ENCODE measurements around the gene PGAP3.

PGAP3 gene

GRCh38 chr17:39694593-39694992 lies 6.7 kb upstream of the PGAP3 start:
- Histone ChIP-seq H4K20me1 (ENCODE audit: insufficient read depth, low read length) (no peaks in the 10 kb centered on the region), H3F3A (ENCODE audit: insufficient read depth, low read length) (no peaks in the 10 kb centered on the region), H3K36me3 (ENCODE audit: insufficient read depth, low read length) (no peaks in the 10 kb centered on the region; the same call in 1 of the 2 replicates), H3K9me2 (ENCODE audit: low read depth, low read length) (no peaks in the 10 kb centered on the region), H3K4me1 (ENCODE audit: insufficient read depth, low read length, severe bottlenecking) (no peaks in the 10 kb centered on the region), H3K9me3 (ENCODE audit: low read length) (no peaks in the 10 kb centered on the region), H3K79me2 (ENCODE audit: insufficient read depth, low read length) (no peaks in the 10 kb centered on the region), H3K27ac (ENCODE audit: low read depth, low read length, poor library complexity, severe bottlenecking) (no peak overlapping the region), H3K4me3 (ENCODE audit: low read depth, low read length, poor library complexity, severe bottlenecking) (no peak overlapping the region), H3K27me3 (ENCODE audit: insufficient read depth, low read length) (no peaks in the 10 kb centered on the region), H3K4me2 (ENCODE audit: low read length) (no peak overlapping the region), H2AFZ (ENCODE audit: low read length) (no peak overlapping the region), H3K9ac (ENCODE audit: low read length) (no peak overlapping the region)
- TF ChIP-seq, protein P1, sequence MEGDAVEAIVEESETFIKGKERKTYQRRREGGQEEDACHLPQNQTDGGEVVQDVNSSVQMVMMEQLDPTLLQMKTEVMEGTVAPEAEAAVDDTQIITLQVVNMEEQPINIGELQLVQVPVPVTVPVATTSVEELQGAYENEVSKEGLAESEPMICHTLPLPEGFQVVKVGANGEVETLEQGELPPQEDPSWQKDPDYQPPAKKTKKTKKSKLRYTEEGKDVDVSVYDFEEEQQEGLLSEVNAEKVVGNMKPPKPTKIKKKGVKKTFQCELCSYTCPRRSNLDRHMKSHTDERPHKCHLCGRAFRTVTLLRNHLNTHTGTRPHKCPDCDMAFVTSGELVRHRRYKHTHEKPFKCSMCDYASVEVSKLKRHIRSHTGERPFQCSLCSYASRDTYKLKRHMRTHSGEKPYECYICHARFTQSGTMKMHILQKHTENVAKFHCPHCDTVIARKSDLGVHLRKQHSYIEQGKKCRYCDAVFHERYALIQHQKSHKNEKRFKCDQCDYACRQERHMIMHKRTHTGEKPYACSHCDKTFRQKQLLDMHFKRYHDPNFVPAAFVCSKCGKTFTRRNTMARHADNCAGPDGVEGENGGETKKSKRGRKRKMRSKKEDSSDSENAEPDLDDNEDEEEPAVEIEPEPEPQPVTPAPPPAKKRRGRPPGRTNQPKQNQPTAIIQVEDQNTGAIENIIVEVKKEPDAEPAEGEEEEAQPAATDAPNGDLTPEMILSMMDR (IDR thresholded peaks at IDR 0.05; ENCODE audit: low read length), result no peak
- no peak for TF ChIP-seq EZH2 (IDR thresholded peaks at IDR 0.05; ENCODE audit: borderline replicate concordance, low read length)

DNA sequence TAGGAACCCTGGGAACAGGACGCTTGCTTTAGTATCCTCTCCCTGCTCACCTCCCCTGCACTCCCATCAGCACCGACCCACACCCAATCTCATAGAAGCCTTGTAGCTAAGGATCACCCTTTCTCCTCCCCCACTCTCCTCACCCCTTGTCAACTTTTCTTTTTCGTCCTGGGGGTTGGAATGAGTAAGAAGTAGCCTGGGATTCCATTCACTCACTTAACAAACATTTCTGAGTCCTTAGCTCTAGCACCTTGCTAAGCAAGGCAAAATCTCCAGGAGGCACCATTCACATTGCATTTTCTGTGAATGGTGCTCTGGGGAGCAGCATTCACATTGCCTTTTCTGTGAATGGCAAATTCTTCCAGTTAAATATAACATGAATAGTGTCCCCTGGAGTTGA lies 1.1 kb upstream of the PGAP3 start:
- Histone ChIP-seq H3K4me1 (ENCODE audit: insufficient read depth, low read length, severe bottlenecking) (peaks cover 21% of the 10 kb centered on the region), H3K9ac (ENCODE audit: low read length) (peak overlapping the region; percentile 74; the same call in 1 of the 2 replicates), H3F3A (ENCODE audit: insufficient read depth, low read length) (no peaks in the 10 kb centered on the region), H3K27ac (ENCODE audit: low read depth, low read length, poor library complexity, severe bottlenecking) (no peak overlapping the region), H4K20me1 (ENCODE audit: insufficient read depth, low read length) (no peaks in the 10 kb centered on the region), H3K27me3 (ENCODE audit: insufficient read depth, low read length) (no peaks in the 10 kb centered on the region), H2AFZ (ENCODE audit: low read length) (no peak overlapping the region), H3K4me3 (ENCODE audit: low read depth, low read length, poor library complexity, severe bottlenecking) (peak overlapping the region; percentile 77), H3K4me2 (ENCODE audit: low read length) (peak overlapping the region; percentile 92), H3K9me3 (ENCODE audit: low read length) (no peaks in the 10 kb centered on the region), H3K79me2 (ENCODE audit: insufficient read depth, low read length) (no peaks in the 10 kb centered on the region), H3K9me2 (ENCODE audit: low read depth, low read length) (no peaks in the 10 kb centered on the region), H3K36me3 (ENCODE audit: insufficient read depth, low read length) (no peaks in the 10 kb centered on the region)
- no peak for TF ChIP-seq EZH2 (IDR thresholded peaks at IDR 0.05; ENCODE audit: borderline replicate concordance, low read length)
- TF ChIP-seq, protein P1 (IDR thresholded peaks at IDR 0.05; ENCODE audit: low read length), result no peak

DNA sequence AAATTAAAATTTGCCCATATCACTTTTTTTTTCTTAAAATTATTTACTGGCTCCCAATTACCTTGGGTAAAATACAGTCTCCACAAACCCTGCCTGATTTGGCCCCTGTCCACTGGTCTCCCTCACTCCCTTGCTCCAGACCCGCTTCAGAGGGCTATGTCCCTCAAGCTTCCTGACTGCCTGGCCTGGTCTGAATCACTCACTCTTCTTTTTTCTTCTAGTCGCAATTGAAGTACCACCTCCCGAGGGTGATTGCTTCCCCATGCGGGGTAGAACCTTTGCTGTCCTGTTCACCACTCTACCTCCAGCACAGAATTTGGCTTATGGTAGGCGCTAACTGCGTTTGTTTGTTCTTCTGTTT lies 598 bp upstream of the PGAP3 start:
- Histone ChIP-seq H3K4me1 (ENCODE audit: insufficient read depth, low read length, severe bottlenecking) (peaks cover 21% of the 10 kb centered on the region), H3K4me3 (ENCODE audit: low read depth, low read length, poor library complexity, severe bottlenecking) (peak overlapping the region; percentile 77), H3K27ac (ENCODE audit: low read depth, low read length, poor library complexity, severe bottlenecking) (peak overlapping the region; percentile 75), H3K9ac (ENCODE audit: low read length) (peak overlapping the region; percentile 74), H3K79me2 (ENCODE audit: insufficient read depth, low read length) (no peaks in the 10 kb centered on the region), H3K9me3 (ENCODE audit: low read length) (no peaks in the 10 kb centered on the region), H3K36me3 (ENCODE audit: insufficient read depth, low read length) (no peaks in the 10 kb centered on the region), H3K27me3 (ENCODE audit: insufficient read depth, low read length) (no peaks in the 10 kb centered on the region), H3F3A (ENCODE audit: insufficient read depth, low read length) (no peaks in the 10 kb centered on the region), H3K9me2 (ENCODE audit: low read depth, low read length) (no peaks in the 10 kb centered on the region), H3K4me2 (ENCODE audit: low read length) (peak overlapping the region; percentile 92), H2AFZ (ENCODE audit: low read length) (peak overlapping the region; percentile 59; the same call in 1 of the 2 replicates), H4K20me1 (ENCODE audit: insufficient read depth, low read length) (no peaks in the 10 kb centered on the region)
- TF ChIP-seq, protein P1 (IDR thresholded peaks at IDR 0.05; ENCODE audit: low read length), result no peak
- TF ChIP-seq EZH2 (IDR thresholded peaks at IDR 0.05; ENCODE audit: borderline replicate concordance, low read length), result no peak
